ENCODE measurements around the gene KIAA0513. TPM values are rescaled to one million over a fixed set of nuclear protein-coding genes. Genes with fewer than 3 reads are reported as not detected.
A peak's percentile ranks its signal among the peaks of the same experiment; 100 is the strongest.

KIAA0513 gene
- total RNA-seq, 1 experiment from 2014 or later = 7.8 TPM

DNA sequence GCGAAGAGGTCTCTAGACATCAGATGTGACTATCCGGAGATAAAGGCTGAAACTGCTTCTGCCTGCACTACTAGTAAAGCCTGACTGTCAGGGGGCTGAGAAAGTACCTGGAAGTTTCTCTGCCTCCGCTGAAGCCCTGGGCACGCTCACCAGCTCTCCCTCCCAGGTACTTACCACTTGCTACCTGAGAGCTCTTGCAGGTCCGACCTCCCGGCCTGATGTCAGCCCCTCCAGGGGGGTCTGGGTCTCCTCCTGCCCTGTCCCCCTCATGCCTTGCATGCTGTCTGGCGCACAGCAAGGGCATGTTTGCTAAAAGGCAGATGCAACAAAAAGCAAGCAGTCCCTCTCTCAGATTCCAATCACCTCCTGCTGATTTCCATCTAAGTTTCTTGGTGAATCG lies 33.7 kb upstream of the KIAA0513 start:
- Mint-ChIP-seq H3K9me3 (no peaks in the 10 kb centered on the region), H3K4me1 (peaks cover 7% of the 10 kb centered on the region; the same call in 1 of the 2 replicates), H3K27me3 (ENCODE audit: low read depth) (no peaks in the 10 kb centered on the region), H3K4me3 (no peak overlapping the region), H3K36me3 (peaks cover 43% of the 10 kb centered on the region), H3K27ac (peak overlapping the region; percentile 60; the same call in 1 of the 2 replicates)
- ChIA-PET POLR2A (interaction anchor here (1.1 kb wide), 1 partner anchor 17 kb away, joined by 3 read pairs; the partner anchor contains the start of gene ZDHHC7), CTCF (interaction anchor here (0.5 to 1.0 kb wide), 3 partner anchors 8 to 321 kb away, joined by 3 to 4 read pairs (median 3); no protein-coding TSS in a partner anchor)
- ATAC-seq (no peak), DNase-seq (ENCODE audit: low spot score) (no peak)
- no peak for TF ChIP-seq SMAD3 (CRISPR knock-in tag; IDR thresholded peaks at IDR 0.05; ENCODE audit: borderline replicate concordance)
- TF ChIP-seq ZSCAN18 (CRISPR knock-in tag; IDR thresholded peaks at IDR 0.05) = no peak
- TF ChIP-seq ZNF317 (CRISPR knock-in tag; IDR thresholded peaks at IDR 0.05; ENCODE audit: borderline replicate concordance, low read depth) = no peak
- no peak for TF ChIP-seq SOX15 (CRISPR knock-in tag; IDR thresholded peaks at IDR 0.05)

DNA sequence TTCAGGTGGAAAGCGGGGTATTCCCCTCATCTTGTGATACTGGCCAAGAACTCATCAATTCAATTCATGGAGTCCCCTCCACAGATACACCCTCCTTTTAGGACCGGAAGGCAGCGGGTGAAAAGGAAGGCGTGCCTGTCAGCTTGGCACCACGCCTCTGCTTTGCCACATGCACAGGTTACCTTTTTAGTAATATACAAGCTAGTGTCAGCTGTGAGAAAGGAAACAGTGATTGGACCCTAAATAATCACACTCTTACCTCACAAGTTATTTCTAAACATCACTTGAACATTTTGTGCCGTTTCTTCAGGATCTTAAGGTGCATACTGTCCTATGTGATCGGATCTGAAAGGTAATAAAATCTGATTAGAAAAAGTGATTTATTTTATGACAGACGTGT lies 31.9 kb upstream of the KIAA0513 start:
- ChIA-PET POLR2A (interaction anchor here (0.5 kb wide), 1 partner anchor 51 kb away, joined by 4 read pairs; no protein-coding TSS in a partner anchor), CTCF (interaction anchor here (1.4 kb wide), 1 partner anchor 91 kb away, joined by 7 read pairs; no protein-coding TSS in a partner anchor)
- no peak for DNase-seq (ENCODE audit: low spot score)
- peaks cover 35% of the 10 kb centered on the region for H3K36me3 Mint-ChIP-seq
- H3K9me3 Mint-ChIP-seq = no peaks in the 10 kb centered on the region
- ATAC-seq = no peak
- H3K4me3 Mint-ChIP-seq = no peak overlapping the region
- no peaks in the 10 kb centered on the region for H3K27me3 Mint-ChIP-seq (ENCODE audit: low read depth)
- peaks cover 7% of the 10 kb centered on the region; the same call in 1 of the 2 replicates for H3K4me1 Mint-ChIP-seq
- H3K27ac Mint-ChIP-seq = no peak overlapping the region
- TF ChIP-seq JUN (CRISPR knock-in tag; IDR thresholded peaks at IDR 0.05) = no peak
- TF ChIP-seq ZNF425 (CRISPR knock-in tag; conservative IDR thresholded peaks at IDR 0.05) = no peak
- TF ChIP-seq CDX4 (CRISPR knock-in tag; IDR thresholded peaks at IDR 0.05; ENCODE audit: borderline replicate concordance) = no peak
- TF ChIP-seq ZNF317 (CRISPR knock-in tag; IDR thresholded peaks at IDR 0.05; ENCODE audit: borderline replicate concordance, low read depth) = no peak
- TF ChIP-seq, protein P1, sequence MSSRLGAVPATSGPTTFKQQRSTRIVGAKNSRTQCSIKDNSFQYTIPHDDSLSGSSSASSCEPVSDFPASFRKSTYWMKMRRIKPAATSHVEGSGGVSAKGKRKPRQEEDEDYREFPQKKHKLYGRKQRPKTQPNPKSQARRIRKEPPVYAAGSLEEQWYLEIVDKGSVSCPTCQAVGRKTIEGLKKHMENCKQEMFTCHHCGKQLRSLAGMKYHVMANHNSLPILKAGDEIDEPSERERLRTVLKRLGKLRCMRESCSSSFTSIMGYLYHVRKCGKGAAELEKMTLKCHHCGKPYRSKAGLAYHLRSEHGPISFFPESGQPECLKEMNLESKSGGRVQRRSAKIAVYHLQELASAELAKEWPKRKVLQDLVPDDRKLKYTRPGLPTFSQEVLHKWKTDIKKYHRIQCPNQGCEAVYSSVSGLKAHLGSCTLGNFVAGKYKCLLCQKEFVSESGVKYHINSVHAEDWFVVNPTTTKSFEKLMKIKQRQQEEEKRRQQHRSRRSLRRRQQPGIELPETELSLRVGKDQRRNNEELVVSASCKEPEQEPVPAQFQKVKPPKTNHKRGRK (CRISPR knock-in tag; IDR thresholded peaks at IDR 0.05; ENCODE audit: borderline replicate concordance) = no peak
- no peak for TF ChIP-seq EMX1 (CRISPR knock-in tag; IDR thresholded peaks at IDR 0.05)
- no peak for TF ChIP-seq NR1H2 (CRISPR knock-in tag; IDR thresholded peaks at IDR 0.05)
- TF ChIP-seq TP53 (CRISPR knock-in tag; IDR thresholded peaks at IDR 0.05) = no peak
- no peak for TF ChIP-seq USF1 (CRISPR knock-in tag; IDR thresholded peaks at IDR 0.05)
- TF ChIP-seq GRHL2 (CRISPR knock-in tag; IDR thresholded peaks at IDR 0.05; ENCODE audit: insufficient replicate concordance, severe bottlenecking) = no peak
- no peak for TF ChIP-seq ZNF532 (CRISPR knock-in tag; IDR thresholded peaks at IDR 0.05; ENCODE audit: borderline replicate concordance)
- no peak for TF ChIP-seq JAZF1 (CRISPR knock-in tag; IDR thresholded peaks at IDR 0.05)

All from WTC11 (cell line).